Measurements from ENCODE around the gene TMEM95. TPM values are rescaled to one million over a fixed set of nuclear protein-coding genes. Genes with fewer than 3 reads are reported as not detected.
A peak's percentile ranks its signal among the peaks of the same experiment; 100 is the strongest.

The TMEM95 gene
- total and polyA plus RNA-seq, 2 donors from 2014 or later, result not detected

- Histone ChIP-seq H3K4me3 (ENCODE audit: low read length in 3 of 3) (no peak overlapping the region), H3K36me3 (ENCODE audit: control insufficient read depth in 2 of 3, insufficient read depth in 3 of 3, low read length in 3 of 3) (peaks cover 14 to 50% (median 44%) of the 10 kb centered on the region in 3 donors), H3K9ac (ENCODE audit: low read length in 3 of 3) (no peak overlapping the region), H3K4me1 (ENCODE audit: control insufficient read depth in 2 of 3, insufficient read depth in 2 of 3, low read depth in 1 of 3, low read length in 3 of 3) (peaks cover 0 to 37% (median 12%) of the 10 kb centered on the region in 3 donors), H3K27me3 (ENCODE audit: control insufficient read depth, insufficient read depth, low read length) (no peaks in the 10 kb centered on the region), H3K9me3 (ENCODE audit: control insufficient read depth in 2 of 3, insufficient read depth in 1 of 3, low read length in 3 of 3) (no peaks in the 10 kb centered on the region), H3K27ac (ENCODE audit: low read depth in 2 of 2, low read length in 2 of 2) (no peak overlapping the region)
- FAIRE-seq, result no peak
- no peak for TF ChIP-seq CTCF (IDR thresholded peaks at IDR 0.05; ENCODE audit: borderline replicate concordance, extremely low read depth, insufficient read depth)
- intact Hi-C loops (cut with DNase I), result no loop called here
- no peak for DNase-seq
These were observed 42.4 kb upstream of the TMEM95 start for GRCh38 chr17:7312432-7313087.

GRCh38 chr17:7313088-7313889 lies 41.7 kb upstream of the TMEM95 start:
- Histone ChIP-seq H3K4me3 (ENCODE audit: low read length in 3 of 3) (peak overlapping the region in 1 of 3 donors; percentile 93), H3K4me1 (ENCODE audit: control insufficient read depth in 2 of 3, insufficient read depth in 2 of 3, low read depth in 1 of 3, low read length in 3 of 3) (peaks cover 0 to 41% (median 12%) of the 10 kb centered on the region in 3 donors), H3K9ac (ENCODE audit: low read length in 3 of 3) (no peak overlapping the region), H3K27me3 (ENCODE audit: control insufficient read depth, insufficient read depth, low read length) (no peaks in the 10 kb centered on the region), H3K9me3 (ENCODE audit: control insufficient read depth in 2 of 3, insufficient read depth in 1 of 3, low read length in 3 of 3) (no peaks in the 10 kb centered on the region), H3K36me3 (ENCODE audit: control insufficient read depth in 2 of 3, insufficient read depth in 3 of 3, low read length in 3 of 3) (peaks cover 14 to 51% (median 47%) of the 10 kb centered on the region in 3 donors), H3K27ac (ENCODE audit: low read depth in 2 of 2, low read length in 2 of 2) (no peak overlapping the region)
- intact Hi-C loops (cut with DNase I), result no loop called here
- FAIRE-seq (no peak), DNase-seq (no peak)
- no peak for TF ChIP-seq CTCF (IDR thresholded peaks at IDR 0.05; ENCODE audit: borderline replicate concordance, extremely low read depth, insufficient read depth)

- Histone ChIP-seq H3K4me1 (ENCODE audit: control insufficient read depth in 2 of 3, insufficient read depth in 2 of 3, low read depth in 1 of 3, low read length in 3 of 3) (peaks cover 0 to 40% (median 14%) of the 10 kb centered on the region in 3 donors), H3K9me3 (ENCODE audit: control insufficient read depth in 2 of 3, insufficient read depth in 1 of 3, low read length in 3 of 3) (no peaks in the 10 kb centered on the region), H3K4me3 (ENCODE audit: low read length in 3 of 3) (peak overlapping the region; percentile 59 to 93 (median 79)), H3K36me3 (ENCODE audit: control insufficient read depth in 2 of 3, insufficient read depth in 3 of 3, low read length in 3 of 3) (peaks cover 14 to 56% (median 50%) of the 10 kb centered on the region in 3 donors), H3K27ac (ENCODE audit: low read depth in 2 of 2, low read length in 2 of 2) (peak overlapping the region; percentile 90 to 92), H3K9ac (ENCODE audit: low read length in 3 of 3) (peak overlapping the region; percentile 9 to 91 (median 85)), H3K27me3 (ENCODE audit: control insufficient read depth, insufficient read depth, low read length) (no peaks in the 10 kb centered on the region)
- TF ChIP-seq CTCF (IDR thresholded peaks at IDR 0.05; ENCODE audit: borderline replicate concordance, extremely low read depth, insufficient read depth), result no peak
- no peak for DNase-seq
- FAIRE-seq, result no peak
- intact Hi-C loops (cut with DNase I), result no loop called here
These were observed 40.9 kb upstream of the TMEM95 start for GRCh38 chr17:7313890-7314718.

Data from kidney (tissue), 14 donors.